T-helper 9 cell (primary cell): ENCODE measurements around the gene FAM72A.
"Not testable (repeated sequence)": the region's sequence is repeated elsewhere in the genome, so short reads cannot be mapped to it uniquely, and the experiment has no call there.

Experiments used
- DNase-seq: peaks from one replicate; pipeline ENCODE4 v3.0.0-alpha.2; 2020

FAM72A gene

DNA sequence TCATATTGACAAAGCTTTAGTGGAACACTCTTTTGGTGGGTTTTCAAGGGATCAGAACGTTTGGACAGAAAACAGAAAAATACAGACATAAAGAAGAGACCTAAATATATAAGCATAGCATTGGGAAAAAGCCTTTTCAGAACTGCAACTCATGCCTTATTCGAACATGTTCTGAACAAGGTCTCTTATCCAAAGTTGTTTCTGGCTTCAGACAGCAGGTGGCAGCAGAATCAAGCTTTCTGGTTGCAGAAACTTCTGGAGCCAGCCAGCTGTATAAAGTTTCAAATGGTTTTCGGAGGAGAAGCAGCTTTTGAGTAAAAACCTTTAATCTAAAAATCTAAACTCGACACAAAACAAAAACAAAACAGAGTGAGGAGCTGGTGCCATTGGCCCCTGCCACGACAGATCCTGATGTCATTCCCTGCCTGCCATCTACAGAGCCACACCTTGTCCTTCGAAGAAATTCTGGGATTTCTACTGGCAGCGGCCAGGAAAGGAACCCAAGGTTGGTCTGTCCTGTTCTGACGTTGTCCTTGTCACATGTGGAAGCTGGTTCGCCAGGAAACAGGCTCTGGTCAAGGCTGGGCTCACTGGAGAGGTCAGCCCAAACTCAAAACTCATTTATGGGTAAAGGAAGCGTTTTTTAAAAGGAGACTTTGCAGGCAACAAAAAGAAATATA, 35.1 kb downstream of the FAM72A start:
- DNase-seq: not testable (repeated sequence)

DNA sequence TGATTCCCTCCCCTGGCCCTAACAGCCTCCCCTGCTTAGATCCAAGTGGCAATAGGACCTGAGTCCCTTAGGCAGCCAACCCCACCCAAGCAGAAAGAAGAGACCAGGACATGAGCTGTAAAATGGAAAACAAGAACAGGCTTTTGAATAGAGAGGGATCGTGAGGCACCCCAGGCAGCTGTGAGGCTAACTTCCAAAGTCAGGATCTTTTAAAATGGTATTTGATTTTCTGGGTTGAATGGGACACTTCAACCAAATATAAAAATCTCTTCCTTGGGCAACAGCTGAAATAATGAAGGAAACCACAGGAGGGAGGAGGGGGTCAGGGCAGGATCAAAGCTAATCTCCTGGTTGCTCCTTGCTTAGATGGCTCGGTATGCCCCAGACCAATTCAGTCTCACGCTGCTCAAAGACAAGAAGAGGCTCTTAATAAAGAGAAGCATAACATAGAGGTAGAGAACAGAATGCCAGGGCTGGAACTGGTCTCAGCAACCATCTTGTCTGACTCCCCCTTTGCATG, 56.8 kb downstream of the FAM72A start:
- no peak for DNase-seq

- DNase-seq: no peak
Measured at GRCh38 chr1:206144605-206145004, 58.0 kb downstream of the FAM72A start.

- no peak for DNase-seq
Measured at GRCh38 chr1:206143537-206144172, 59.0 kb downstream of the FAM72A start.

DNA sequence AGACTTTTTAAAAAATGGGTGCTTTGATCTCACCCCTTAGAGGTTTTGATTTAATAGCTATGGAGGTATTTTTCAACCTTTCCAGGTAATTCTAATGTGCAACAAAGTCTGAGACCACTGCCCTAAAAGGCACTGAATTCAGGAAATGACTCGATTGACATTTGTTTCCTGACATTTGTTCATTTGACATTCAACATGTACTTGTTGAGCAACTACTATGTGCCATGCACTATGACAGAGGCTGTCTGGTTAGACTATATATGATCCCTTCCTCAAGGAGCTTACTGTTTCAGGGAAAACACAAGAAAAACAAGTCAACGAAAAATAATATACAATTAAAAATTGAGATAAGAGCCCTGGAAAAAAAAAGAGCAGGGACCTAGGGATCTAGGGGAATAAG, 59.9 kb downstream of the FAM72A start:
- no peak for DNase-seq

DNA sequence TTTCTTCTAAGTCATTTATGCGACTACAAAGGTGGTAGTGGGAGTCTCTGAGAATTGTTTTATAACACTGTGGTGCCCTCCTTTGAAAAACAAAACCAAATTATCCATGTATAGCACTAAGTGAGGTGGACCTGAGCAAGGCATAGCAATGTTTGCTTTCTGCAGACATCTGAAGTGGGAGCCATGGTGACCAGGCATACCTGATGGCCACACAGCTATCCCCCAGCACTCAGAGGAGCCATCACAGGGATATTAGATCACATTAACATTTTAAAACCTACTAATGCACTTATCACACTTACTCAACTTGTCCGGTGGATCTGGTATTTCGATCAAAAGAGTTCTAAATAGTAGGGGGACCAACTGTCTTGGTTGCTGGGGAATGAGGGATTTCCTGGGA, 60.6 kb downstream of the FAM72A start:
- DNase-seq: no peak

- no peak for DNase-seq
Measured at GRCh38 chr1:206136241-206136640, 66.4 kb downstream of the FAM72A start.
